CD14-positive monocyte (primary cell): ENCODE results near the gene HAVCR1. TPM values are rescaled to one million over a fixed set of nuclear protein-coding genes. Genes with fewer than 3 reads are reported as not detected.

Experiments used
- DNase-seq, 3 donors: peaks; one replicate each; pipeline ENCODE4 v3.0.0-alpha.2; 2011 to 2022
- H2AFZ ChIP-seq: 2 replicates; pipeline ENCODE4 v1.6.0; 2012; ENCODE audit warnings: mild to moderate bottlenecking, low read depth, low read length, inconsistent platforms; ENCODE audit not compliant: insufficient read depth, poor library complexity, severe bottlenecking
- H3K27ac ChIP-seq, 2 donors: 1 replicate in 1 of 2; 2 replicates in 1 of 2; pipeline ENCODE4 v1.5.1; 2012 to 2013; ENCODE audit warnings: low read length in 2 of 2, control low read depth in 1 of 2, inconsistent platforms in 1 of 2, low read depth in 1 of 2, mild to moderate bottlenecking in 1 of 2
- H3K27me3 ChIP-seq, 2 donors: one replicate each; pipeline versions ENCODE4 v1.6.0 to v1.6.1; 2011 to 2013; ENCODE audit warnings: low read length in 2 of 2; ENCODE audit not compliant: control insufficient read depth in 2 of 2, insufficient read depth in 2 of 2
- H3K36me3 ChIP-seq, 2 donors: replicated peaks in 1 of 2; 1 replicate in 1 of 2; 2 replicates in 1 of 2; pipeline versions ENCODE4 v1.5.1 to v1.6.1; 2012 to 2013; ENCODE audit warnings: low read length in 2 of 2, control low read depth in 1 of 2, inconsistent platforms in 1 of 2, mild to moderate bottlenecking in 1 of 2; ENCODE audit not compliant: insufficient read depth in 2 of 2, control insufficient read depth in 1 of 2
- H3K4me1 ChIP-seq, 2 donors: 1 replicate in 1 of 2; 2 replicates in 1 of 2; pipeline versions ENCODE4 v1.5.1 to v1.6.1; 2012 to 2013; ENCODE audit warnings: low read length in 2 of 2, control low read depth in 1 of 2, inconsistent platforms in 1 of 2, mild to moderate bottlenecking in 1 of 2, moderate library complexity in 1 of 2; ENCODE audit not compliant: insufficient read depth in 2 of 2, control insufficient read depth in 1 of 2
- H3K4me2 ChIP-seq: replicated peaks from 2 replicates; pipeline ENCODE3; 2012; ENCODE audit warnings: low read length, moderate library complexity, mild to moderate bottlenecking; ENCODE audit not compliant: poor library complexity, severe bottlenecking; ENCODE audit errors: extremely low read depth
- H3K4me3 ChIP-seq, 3 experiments: fragments of 200-600 bp in 1 of 3; sonication (generic) in 1 of 3; replicated peaks in 1 of 3; 1 replicate in 2 of 3; 2 replicates in 1 of 3; pipeline ENCODE4 v1.5.1; 2011 to 2013; ENCODE audit warnings: low read length in 3 of 3, mild to moderate bottlenecking in 3 of 3, control low read depth in 2 of 3, low read depth in 2 of 3, inconsistent platforms in 1 of 3, moderate library complexity in 1 of 3
- H3K79me2 ChIP-seq: 2 replicates; pipeline ENCODE4 v1.6.0; 2012; ENCODE audit warnings: mild to moderate bottlenecking, control low read depth, inconsistent platforms, low read length, moderate library complexity; ENCODE audit not compliant: insufficient read depth
- H3K9ac ChIP-seq: 2 replicates; pipeline ENCODE4 v1.6.0; 2017; ENCODE audit warnings: low read length, mild to moderate bottlenecking; ENCODE audit not compliant: insufficient read depth, poor library complexity, severe bottlenecking
- H3K9me3 ChIP-seq, 2 donors: replicated peaks in 1 of 2; 1 replicate in 1 of 2; 2 replicates in 1 of 2; pipeline versions ENCODE4 v1.5.1 to v1.6.1; 2012 to 2013; ENCODE audit warnings: low read length in 2 of 2, control low read depth in 1 of 2; ENCODE audit not compliant: control insufficient read depth in 1 of 2, insufficient read depth in 1 of 2
- H4K20me1 ChIP-seq: 2 replicates; pipeline ENCODE4 v1.6.0; 2012; ENCODE audit warnings: mild to moderate bottlenecking, low read length, control low read depth, moderate library complexity; ENCODE audit not compliant: insufficient read depth
- H3K27ac Mint-ChIP-seq, 7 donors: one replicate each; pipeline ENCODE4 v1.8.0; 2020; ENCODE audit warnings: mild to moderate bottlenecking in 7 of 7, mixed read lengths in 7 of 7, moderate library complexity in 6 of 7, inconsistent platforms in 2 of 7
- H3K27me3 Mint-ChIP-seq, 3 donors: one replicate each; pipeline ENCODE4 v1.8.0; 2021 to 2022; ENCODE audit warnings: low read depth in 3 of 3, mild to moderate bottlenecking in 3 of 3, mixed read lengths in 3 of 3, moderate library complexity in 3 of 3, inconsistent platforms in 1 of 3
- H3K36me3 Mint-ChIP-seq, 2 donors: one replicate each; pipeline ENCODE4 v1.8.0; 2020; ENCODE audit warnings: mixed read lengths in 2 of 2, inconsistent platforms in 1 of 2, mild to moderate bottlenecking in 1 of 2
- H3K4me1 Mint-ChIP-seq: one replicate; pipeline ENCODE4 v1.8.0; 2020; ENCODE audit warnings: mild to moderate bottlenecking, mixed read lengths
- H3K4me3 Mint-ChIP-seq, 2 donors: one replicate each; pipeline ENCODE4 v1.8.0; 2020; ENCODE audit warnings: mild to moderate bottlenecking in 2 of 2, mixed read lengths in 2 of 2, moderate library complexity in 1 of 2
- H3K9me3 Mint-ChIP-seq, 7 donors: one replicate each; pipeline ENCODE4 v1.8.0; 2020 to 2022; ENCODE audit warnings: mixed read lengths in 7 of 7, mild to moderate bottlenecking in 6 of 7, moderate library complexity in 6 of 7, inconsistent platforms in 2 of 7
- WGBS: methylation state at CpG from one replicate; pipeline ENCODE4 v1.1.5; 2013; ENCODE audit warnings: missing lambda C conversion rate; ENCODE audit not compliant: insufficient coverage; 5-methylcytosine and 5-hydroxymethylcytosine counted together
- intact Hi-C, 2 donors: fragments of 100-400 bp; cut with micrococcal nuclease; formaldehyde crosslinking; loops; one replicate each; pipeline versions ENCODE4 v1.15.0 to v1.15.1; 2023
- polyA plus RNA-seq, 3 donors: library from polyadenylated mRNA; depleted of rRNA in 1 of 3; unstranded in 2 of 3; stranded (reverse) in 1 of 3; fragments of 300-500 nt in 2 of 3; fragments of >200 nt in 1 of 3; fragmentation: Illumina TruSeq in 2 of 3; gene quantifications; 1 replicate in 2 of 3; 2 replicates in 1 of 3; pipeline ENCODE4 v1.2.3, GENCODE V29; 2012 to 2021
- TF ChIP-seq, protein P1 (sequence below): fragments of 200-600 bp; IDR thresholded peaks from one replicate; pipeline ENCODE4 v1.8.0; 2022; ENCODE audit warnings: antibody characterized with exemption, mild to moderate bottlenecking

The HAVCR1 gene
- polyA plus RNA-seq, 3 donors, result 1.1 TPM; not detected in 2

DNA sequence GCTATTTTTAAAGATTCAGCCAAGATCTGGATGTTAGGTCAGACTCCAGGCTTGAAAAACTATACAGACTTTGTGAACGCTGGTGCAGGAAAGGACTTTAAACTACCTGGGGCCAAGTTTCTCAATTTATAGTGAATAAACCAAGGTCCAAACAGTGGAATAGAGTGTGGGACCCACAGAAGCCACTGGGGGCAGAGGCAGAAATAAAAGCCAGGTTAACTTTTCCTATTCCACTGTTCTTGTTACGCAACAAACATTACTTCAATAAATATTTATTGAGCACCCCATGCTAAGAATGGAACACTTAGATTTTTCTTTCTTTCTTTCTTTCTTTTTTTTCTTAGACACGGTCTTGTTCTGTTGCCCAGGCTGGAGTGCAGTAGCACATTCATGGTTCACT lies 11.0 kb upstream of the HAVCR1 start:
- no peak overlapping the region for H3K9ac ChIP-seq
- no peak overlapping the region for H3K4me3 ChIP-seq
- no peaks in the 10 kb centered on the region for H3K27me3 ChIP-seq
- TF ChIP-seq, protein P1, sequence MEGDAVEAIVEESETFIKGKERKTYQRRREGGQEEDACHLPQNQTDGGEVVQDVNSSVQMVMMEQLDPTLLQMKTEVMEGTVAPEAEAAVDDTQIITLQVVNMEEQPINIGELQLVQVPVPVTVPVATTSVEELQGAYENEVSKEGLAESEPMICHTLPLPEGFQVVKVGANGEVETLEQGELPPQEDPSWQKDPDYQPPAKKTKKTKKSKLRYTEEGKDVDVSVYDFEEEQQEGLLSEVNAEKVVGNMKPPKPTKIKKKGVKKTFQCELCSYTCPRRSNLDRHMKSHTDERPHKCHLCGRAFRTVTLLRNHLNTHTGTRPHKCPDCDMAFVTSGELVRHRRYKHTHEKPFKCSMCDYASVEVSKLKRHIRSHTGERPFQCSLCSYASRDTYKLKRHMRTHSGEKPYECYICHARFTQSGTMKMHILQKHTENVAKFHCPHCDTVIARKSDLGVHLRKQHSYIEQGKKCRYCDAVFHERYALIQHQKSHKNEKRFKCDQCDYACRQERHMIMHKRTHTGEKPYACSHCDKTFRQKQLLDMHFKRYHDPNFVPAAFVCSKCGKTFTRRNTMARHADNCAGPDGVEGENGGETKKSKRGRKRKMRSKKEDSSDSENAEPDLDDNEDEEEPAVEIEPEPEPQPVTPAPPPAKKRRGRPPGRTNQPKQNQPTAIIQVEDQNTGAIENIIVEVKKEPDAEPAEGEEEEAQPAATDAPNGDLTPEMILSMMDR, result no peak
- H3K27ac ChIP-seq, result no peak overlapping the region
- Mint-ChIP-seq H3K27me3 (peaks cover 3 to 4% (median 4%) of the 10 kb centered on the region in 3 donors), H3K4me3 (no peak overlapping the region), H3K9me3 (peaks cover 0 to 2% (median 2%) of the 10 kb centered on the region in 7 donors), H3K27ac (no peak overlapping the region), H3K4me1 (peaks cover 3% of the 10 kb centered on the region), H3K36me3 (no peaks in the 10 kb centered on the region)
- WGBS, result 97% methylated on average over 3 of the region's 3 CpGs
- no peak overlapping the region for H2AFZ ChIP-seq
- no peak overlapping the region for H3K4me2 ChIP-seq
- H3K79me2 ChIP-seq, result no peaks in the 10 kb centered on the region
- H3K4me1 ChIP-seq, result peaks cover 0 to 4% of the 10 kb centered on the region in 2 donors
- DNase-seq, result no peak
- H4K20me1 ChIP-seq, result no peaks in the 10 kb centered on the region
- H3K36me3 ChIP-seq, result no peaks in the 10 kb centered on the region
- intact Hi-C loops, result no loop called here
- H3K9me3 ChIP-seq, result no peaks in the 10 kb centered on the region

DNA sequence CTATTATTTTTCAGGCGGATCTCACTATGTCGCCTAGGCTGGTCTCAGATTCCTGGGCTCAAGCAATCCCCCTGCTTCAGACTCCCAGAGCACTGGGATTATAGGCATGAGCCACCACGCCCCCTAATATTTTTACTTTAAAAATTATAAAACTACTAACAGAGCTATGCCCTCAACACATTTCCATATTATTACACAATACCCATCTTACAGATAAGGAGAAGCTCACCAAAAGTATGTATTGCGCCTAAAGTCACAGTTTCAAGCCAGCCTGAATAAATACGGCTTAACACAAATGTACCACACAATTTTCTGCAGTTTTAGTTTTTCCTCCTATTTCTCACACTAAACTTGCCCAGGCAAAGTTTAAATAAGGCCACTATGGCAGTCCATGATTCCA lies 9.9 kb upstream of the HAVCR1 start:
- H3K27ac ChIP-seq, result no peak overlapping the region
- no peaks in the 10 kb centered on the region for H4K20me1 ChIP-seq
- H3K4me3 Mint-ChIP-seq, result no peak overlapping the region
- H3K9ac ChIP-seq, result no peak overlapping the region
- intact Hi-C loops, result no loop called here
- H3K36me3 ChIP-seq, result no peaks in the 10 kb centered on the region
- no peak overlapping the region for H2AFZ ChIP-seq
- H3K9me3 Mint-ChIP-seq, result peaks cover 0 to 5% (median 3%) of the 10 kb centered on the region in 7 donors
- no peak for DNase-seq
- no peak overlapping the region for H3K4me2 ChIP-seq
- H3K27me3 ChIP-seq, result no peaks in the 10 kb centered on the region
- no peaks in the 10 kb centered on the region for H3K79me2 ChIP-seq
- 79% methylated on average over 4 of the region's 5 CpGs for whole genome bisulfite sequencing
- peaks cover 3 to 4% (median 4%) of the 10 kb centered on the region in 3 donors for H3K27me3 Mint-ChIP-seq
- H3K36me3 Mint-ChIP-seq, result no peaks in the 10 kb centered on the region
- H3K4me3 ChIP-seq, result no peak overlapping the region
- TF ChIP-seq, protein P1, result no peak
- peaks cover 2% of the 10 kb centered on the region for H3K4me1 Mint-ChIP-seq
- H3K27ac Mint-ChIP-seq, result no peak overlapping the region
- H3K9me3 ChIP-seq, result no peaks in the 10 kb centered on the region
- no peaks in the 10 kb centered on the region for H3K4me1 ChIP-seq
